ENCODE data around the gene PSMD12.
A peak's percentile ranks its signal among the peaks of the same experiment; 100 is the strongest.
"Not testable (repeated sequence)": the region's sequence is repeated elsewhere in the genome, so short reads cannot be mapped to it uniquely, and the experiment has no call there.

Gene PSMD12

GRCh38 chr17:67366193-67367157, at the start of gene PSMD12:
TSS of gene PSMD12 (minus strand) at chr17:67366577. CDS start at chr17:67366519, 58 bp downstream.
- DNase-seq (peak; percentile 97), ATAC-seq (peak; percentile 92)

DNA sequence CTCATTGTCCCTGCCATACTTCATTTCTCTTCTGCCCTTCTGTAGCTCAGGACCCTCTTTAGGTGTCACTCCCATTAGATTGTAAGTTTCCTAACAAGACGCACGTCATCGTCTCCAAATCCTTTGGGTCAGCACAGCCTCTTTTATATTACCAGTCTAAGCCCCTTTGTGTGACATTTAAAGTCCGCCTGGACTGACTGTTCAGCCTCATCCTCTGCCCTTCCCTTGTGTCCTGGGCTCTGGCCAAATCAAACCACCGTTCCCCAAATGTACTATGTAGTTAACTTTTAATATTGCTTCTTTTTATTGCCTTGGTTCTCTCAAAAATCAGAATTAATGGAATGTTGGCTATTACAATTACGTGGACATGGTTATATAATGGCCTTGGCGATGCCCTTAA, 48.9 kb upstream of the PSMD12 start:
- no peak for ATAC-seq
- DNase-seq = no peak

DNA sequence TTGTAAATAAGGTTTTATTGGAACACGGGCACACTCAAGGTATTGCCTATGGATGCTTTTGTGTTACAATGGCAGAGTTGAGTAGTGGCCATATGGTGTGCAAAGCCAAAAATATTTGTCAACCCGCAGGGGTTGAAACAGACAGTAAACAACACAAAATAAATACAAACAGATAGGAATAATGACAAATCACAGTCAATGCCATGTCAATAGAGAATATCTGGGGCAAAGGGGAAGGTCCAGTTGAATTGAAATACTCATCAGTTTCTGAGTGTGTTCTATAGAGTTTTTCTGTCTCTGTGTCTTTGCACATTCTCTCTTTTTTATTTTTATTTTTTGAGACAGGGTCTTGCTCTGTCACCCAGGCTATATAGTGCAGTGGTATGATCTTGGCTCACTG, 48.2 kb upstream of the PSMD12 start:
- DNase-seq = no peak
- no peak for ATAC-seq

GRCh38 chr17:67414130-67414529, 47.8 kb upstream of the PSMD12 start:
- DNase-seq (no peak), ATAC-seq (no peak)

- ATAC-seq (no peak), DNase-seq (no peak)
Observed at GRCh38 chr17:67413388-67413787, 47.0 kb upstream of the PSMD12 start.

DNA sequence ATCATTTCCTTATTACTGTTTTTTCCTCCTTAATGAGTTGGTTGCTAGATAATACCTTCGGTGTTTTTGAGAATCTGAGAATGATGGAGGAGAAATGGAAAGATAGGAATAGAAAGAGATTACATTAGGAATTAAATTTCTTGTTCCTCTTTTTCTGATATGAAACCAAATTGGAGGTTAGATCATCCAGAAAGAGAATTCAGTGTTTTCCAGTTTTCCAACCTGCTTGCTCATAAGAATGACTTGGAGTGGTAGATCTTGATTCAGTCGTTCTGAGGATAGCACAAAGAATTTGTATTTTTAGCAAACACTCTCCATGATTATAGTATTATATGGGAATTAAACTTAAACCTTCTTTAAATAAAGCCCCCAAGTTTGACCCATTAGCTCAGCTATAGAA, 46.6 kb upstream of the PSMD12 start:
- no peak for ATAC-seq

GRCh38 chr17:67412032-67412431, 45.7 kb upstream of the PSMD12 start:
- ATAC-seq (no peak), DNase-seq (no peak)

More for the DNA sequence above, 46.6 kb upstream of the PSMD12 start:
- DNase-seq = no peak

- DNase-seq = no peak
- peak; percentile 33 for ATAC-seq
Observed at GRCh38 chr17:67411397-67411796, 45.0 kb upstream of the PSMD12 start.

DNA sequence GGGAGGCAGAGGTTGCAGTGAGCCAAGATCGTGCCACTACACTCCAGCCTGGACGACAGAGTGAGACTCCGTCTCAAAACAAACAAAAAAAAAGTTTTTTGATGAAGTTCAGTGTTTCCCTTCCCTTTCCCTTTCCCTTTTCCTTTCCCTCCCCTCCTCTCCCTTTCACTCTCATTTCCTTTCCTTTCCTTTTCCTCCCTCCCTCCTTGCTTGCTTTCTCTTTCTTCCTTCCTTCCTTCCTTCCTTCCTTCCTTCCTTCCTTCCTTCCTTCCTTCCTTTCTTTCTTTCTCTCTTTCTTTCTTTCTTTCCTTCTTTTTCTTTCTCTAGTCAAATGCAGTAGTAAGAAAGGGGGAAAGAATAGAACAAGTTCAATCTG, 42.1 kb upstream of the PSMD12 start:
- not testable (repeated sequence) for ATAC-seq, DNase-seq

DNA sequence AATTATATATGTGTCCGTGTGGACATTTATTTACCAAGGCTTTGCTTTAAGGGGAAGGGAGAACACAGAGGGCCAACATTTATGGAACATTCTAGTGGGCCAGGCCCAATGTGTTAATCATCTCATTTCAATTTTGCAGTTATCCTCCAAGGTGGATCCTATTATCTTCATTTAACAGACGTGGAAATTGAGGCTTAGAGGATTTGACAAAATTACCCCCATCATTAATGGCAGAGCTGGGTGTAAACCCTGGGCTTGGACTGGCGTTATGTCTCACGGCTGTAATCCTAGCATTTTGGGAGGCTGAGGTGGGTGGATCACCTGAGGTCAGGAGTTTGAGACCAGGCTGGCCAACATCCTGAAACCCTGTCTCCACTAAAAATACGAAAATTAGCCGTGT, 37.1 kb upstream of the PSMD12 start:
- no peak for ATAC-seq

GRCh38 chr17:67403065-67403464, 36.7 kb upstream of the PSMD12 start:
- no peak for DNase-seq
- no peak for ATAC-seq

More for the DNA sequence above, 37.1 kb upstream of the PSMD12 start:
- no peak for DNase-seq

DNA sequence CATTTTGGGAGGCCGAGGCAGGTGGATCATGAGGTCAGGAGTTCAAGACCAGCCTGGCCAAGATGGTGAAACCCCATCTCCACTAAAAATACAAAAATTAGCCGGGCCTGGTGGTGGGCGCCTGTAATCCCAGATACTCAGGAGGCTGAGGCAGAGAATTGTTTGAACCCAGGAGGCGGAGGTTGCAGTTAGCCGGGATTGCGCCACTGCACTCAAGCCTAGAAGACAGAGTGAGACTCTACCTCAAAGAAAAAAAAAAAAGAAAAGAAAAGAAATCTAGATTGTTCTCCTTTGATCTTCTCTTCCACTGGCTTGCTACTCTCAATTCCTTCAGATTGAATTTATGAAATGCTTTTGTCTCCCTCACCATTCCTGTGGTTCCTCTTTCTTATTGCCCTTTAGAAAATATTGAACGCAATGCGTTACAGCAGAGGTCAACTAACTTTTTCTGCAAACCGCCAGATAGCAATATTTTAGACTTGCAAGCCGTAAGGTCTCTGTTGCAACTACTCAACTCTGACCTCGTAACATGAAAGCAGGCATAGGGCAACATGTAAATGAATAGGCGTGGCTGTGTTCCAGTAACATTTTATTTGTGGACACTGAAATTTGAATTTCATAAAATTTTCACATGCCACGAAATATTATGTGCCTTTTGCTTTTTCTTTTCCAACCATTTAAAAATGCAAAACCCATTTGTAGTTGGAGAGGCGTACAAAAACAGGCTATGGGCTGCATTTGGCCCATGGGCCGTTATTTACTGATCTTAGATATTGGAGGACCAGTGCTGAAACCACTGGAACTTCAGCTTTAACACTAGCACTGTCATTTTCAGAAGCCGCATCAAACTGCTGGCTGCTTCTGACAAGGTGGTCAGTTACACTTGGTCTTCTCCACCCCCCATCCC, 35.5 kb upstream of the PSMD12 start:
- peak; percentile 42 for ATAC-seq

GRCh38 chr17:67401106-67401505, 34.7 kb upstream of the PSMD12 start:
- DNase-seq (no peak), ATAC-seq (peak; percentile 17)

More for the DNA sequence above, 35.5 kb upstream of the PSMD12 start:
- DNase-seq = no peak

DNA sequence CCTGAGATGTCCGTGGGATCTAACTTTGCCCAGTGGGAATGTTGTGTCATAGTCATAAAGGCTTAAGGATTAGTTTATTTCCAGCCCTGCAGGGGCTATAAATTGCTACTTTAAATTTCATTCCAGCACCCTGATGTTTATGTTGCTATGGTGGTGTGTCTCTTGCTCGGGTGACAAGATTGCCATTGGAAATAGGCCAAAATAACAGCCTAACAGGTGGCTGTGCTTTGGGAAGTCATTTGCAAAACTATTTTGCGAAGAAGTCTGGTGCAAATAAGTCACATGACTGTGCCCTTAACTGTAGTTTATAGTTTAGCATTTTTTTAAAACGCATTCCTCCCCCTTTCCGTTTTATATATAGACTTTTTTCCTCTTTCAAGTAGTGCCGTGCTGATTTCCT, 33.8 kb upstream of the PSMD12 start:
- ATAC-seq = no peak
- DNase-seq = no peak

DNA sequence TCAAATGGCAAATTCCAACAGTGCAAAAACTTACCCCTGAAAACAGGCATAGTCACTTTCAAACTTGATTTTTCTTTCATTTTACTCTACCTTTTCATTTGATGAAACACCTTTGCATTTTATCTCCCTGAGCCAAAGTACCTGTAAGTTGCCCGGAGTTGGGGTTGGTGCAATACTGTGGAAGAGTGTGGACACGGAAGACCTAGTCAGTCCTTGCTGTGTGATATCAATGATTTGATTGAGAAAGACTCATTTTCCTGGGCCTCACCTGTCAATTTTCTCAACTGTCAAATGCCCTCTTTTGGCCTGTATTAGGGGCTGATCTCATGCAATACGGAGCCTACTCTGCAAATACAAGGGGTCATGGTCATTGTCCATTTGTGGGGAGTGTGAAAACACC, 33.3 kb upstream of the PSMD12 start:
- ATAC-seq (no peak), DNase-seq (no peak)

GRCh38 chr17:67393809-67394397, 27.5 kb upstream of the PSMD12 start:
- no peak for DNase-seq
- no peak for ATAC-seq

GRCh38 chr17:67392111-67392510, 25.7 kb upstream of the PSMD12 start:
- ATAC-seq (no peak), DNase-seq (no peak)

- ATAC-seq (peak; percentile 96), DNase-seq (peak; percentile 77)
Observed at GRCh38 chr17:67390646-67391361, 24.4 kb upstream of the PSMD12 start.

DNA sequence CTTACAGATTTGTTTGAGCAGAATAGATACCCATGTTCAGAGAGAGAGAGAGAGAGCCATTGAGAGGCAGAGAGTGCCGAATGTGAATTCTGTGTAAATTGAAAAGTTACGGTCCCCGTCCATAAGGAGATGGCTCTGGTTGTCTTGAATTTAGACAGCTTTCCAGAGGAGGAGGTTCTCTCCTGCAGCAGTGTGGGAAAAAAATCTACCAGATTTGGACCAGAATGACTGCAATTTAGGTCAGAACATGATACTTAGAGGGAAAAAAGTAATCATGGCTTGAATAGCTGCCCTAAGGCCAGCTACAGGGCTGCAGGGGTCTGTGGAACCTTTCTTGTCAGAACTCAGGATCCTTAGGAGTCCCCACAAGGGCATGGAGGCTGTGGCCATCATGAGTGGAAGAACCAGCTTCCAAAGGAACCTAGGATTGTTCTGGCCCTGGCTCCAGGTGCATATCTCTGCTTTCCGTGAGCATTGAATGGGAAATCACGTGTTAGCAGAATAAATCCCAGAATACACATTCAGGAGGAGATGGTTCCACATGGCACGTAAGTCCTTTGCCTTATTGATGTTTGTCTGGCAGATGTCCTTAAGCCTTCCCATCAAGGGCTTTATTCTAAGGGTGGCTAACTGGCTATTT, 23.7 kb upstream of the PSMD12 start:
- no peak for DNase-seq
- no peak for ATAC-seq

DNA sequence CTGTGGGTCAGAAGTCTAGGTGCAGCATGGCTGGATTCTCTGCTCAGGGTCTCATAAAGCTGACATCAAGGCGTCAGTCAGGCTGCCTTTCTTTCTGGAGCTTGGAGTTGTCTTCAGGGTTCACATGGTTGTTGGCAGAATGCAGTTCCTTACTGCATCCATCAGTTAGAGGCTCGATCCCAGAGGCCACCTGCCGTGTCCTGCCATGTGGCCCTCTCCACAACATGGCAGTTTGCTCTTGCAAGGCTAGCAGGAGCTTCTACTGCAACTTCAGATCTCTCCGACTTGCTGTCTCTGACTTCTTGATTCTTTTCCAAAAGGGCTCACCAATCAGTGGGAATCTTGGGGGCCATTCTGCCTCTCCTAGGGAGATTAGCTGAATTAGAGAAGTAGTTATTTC, 22.6 kb upstream of the PSMD12 start:
- ATAC-seq = no peak
- DNase-seq = no peak

DNA sequence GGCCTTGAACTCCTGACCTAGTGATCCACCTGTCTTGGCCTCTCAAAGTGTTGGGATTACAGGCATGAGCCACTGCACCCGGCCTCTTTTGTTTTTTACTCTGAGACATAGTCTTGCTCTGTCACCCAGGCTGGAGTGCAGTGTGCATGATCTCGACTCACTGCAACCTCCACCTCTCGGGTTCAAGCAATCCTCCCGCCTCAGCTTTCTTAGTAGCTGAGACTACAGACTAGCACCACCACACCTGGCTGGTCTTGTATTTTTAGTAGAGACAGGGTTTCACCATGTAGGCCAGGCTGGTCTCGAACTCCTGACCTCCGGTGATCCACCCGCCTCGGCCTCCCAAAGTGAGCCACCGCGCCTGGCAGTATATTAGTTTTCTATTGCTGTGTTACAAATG, 22.2 kb upstream of the PSMD12 start:
- ATAC-seq, DNase-seq: not testable (repeated sequence)

All from stimulated activated naive CD8-positive, alpha-beta T cell treated with anti-CD3 and anti-CD28 coated beads, Interleukin-15, Interleukin-2, amounts not matched to agents 100 U/mL and 50 U/mL, for 24 hours (primary cell).